Measurements from ENCODE around the gene FLVCR2. TPM values are rescaled to one million over a fixed set of nuclear protein-coding genes. Genes with fewer than 3 reads are reported as not detected.

The FLVCR2 gene
- total RNA-seq, 2 experiments from 2014 or later = 0.50 to 4.4 TPM

- POLR2A ChIA-PET = interaction anchor here (0.7 to 1.6 kb wide), 4 partner anchors 9 to 85 kb away, joined by 3 to 4 read pairs (median 3); no protein-coding TSS in a partner anchor
- peaks cover 68% of the 10 kb centered on the region for H3K4me1 Mint-ChIP-seq (ENCODE audit: low read depth)
- DNase-seq = no peak
- CTCF ChIA-PET = interaction anchor here (1.0 to 4.1 kb wide), 5 partner anchors 9 to 86 kb away, joined by 3 to 37 read pairs (median 10); partner anchors contain the start of gene FLVCR2
- peak overlapping the region; percentile 57 for H3K27ac Mint-ChIP-seq
- no peak for ATAC-seq
- no peaks in the 10 kb centered on the region for H3K9me3 Mint-ChIP-seq
- H3K4me3 Mint-ChIP-seq = no peak overlapping the region
- intact Hi-C loops (cut with micrococcal nuclease) = loop anchor here (10.0 kb wide), 1 partner anchor 263 kb away; no protein-coding TSS in a partner anchor
- H3K36me3 Mint-ChIP-seq (ENCODE audit: low read depth) = no peaks in the 10 kb centered on the region
- H3K27me3 Mint-ChIP-seq = peaks cover 2% of the 10 kb centered on the region
- TF ChIP-seq, protein P1, sequence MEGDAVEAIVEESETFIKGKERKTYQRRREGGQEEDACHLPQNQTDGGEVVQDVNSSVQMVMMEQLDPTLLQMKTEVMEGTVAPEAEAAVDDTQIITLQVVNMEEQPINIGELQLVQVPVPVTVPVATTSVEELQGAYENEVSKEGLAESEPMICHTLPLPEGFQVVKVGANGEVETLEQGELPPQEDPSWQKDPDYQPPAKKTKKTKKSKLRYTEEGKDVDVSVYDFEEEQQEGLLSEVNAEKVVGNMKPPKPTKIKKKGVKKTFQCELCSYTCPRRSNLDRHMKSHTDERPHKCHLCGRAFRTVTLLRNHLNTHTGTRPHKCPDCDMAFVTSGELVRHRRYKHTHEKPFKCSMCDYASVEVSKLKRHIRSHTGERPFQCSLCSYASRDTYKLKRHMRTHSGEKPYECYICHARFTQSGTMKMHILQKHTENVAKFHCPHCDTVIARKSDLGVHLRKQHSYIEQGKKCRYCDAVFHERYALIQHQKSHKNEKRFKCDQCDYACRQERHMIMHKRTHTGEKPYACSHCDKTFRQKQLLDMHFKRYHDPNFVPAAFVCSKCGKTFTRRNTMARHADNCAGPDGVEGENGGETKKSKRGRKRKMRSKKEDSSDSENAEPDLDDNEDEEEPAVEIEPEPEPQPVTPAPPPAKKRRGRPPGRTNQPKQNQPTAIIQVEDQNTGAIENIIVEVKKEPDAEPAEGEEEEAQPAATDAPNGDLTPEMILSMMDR (IDR thresholded peaks at IDR 0.05) = no peak
Observed at GRCh38 chr14:75568140-75568539, 10.3 kb upstream of the FLVCR2 start.

DNA sequence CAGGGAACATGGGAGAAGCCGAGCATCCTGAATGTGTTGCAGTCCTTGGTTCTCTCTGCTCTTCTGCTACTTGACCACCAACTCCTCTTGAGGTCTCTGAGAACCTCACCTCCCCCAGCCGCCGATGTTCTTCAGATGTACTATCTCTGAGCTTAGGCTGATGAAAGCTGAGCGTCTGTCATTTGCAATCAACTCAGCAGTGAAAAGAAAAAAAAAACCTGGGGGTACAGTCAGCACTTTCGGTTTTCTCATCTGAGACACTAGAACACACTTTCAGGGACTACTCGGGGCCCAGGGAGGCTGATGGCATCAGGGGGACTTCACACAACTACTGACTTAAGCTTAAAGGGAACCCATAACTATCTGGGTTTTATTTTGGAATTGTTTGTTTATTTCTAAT is 9.6 kb upstream of the FLVCR2 start:
- no peaks in the 10 kb centered on the region for H3K36me3 Mint-ChIP-seq (ENCODE audit: low read depth)
- intact Hi-C loops (cut with micrococcal nuclease) = loop anchor here (10.0 kb wide), 1 partner anchor 264 kb away; no protein-coding TSS in a partner anchor

GRCh38 chr14:75570797-75571196 is 7.6 kb upstream of the FLVCR2 start:
- ATAC-seq (no peak), DNase-seq (no peak)
- intact Hi-C loops (cut with micrococcal nuclease) = no loop called here
- TF ChIP-seq, protein P1 (IDR thresholded peaks at IDR 0.05) = no peak
- H3K9me3 Mint-ChIP-seq = no peaks in the 10 kb centered on the region
- H3K4me3 Mint-ChIP-seq = no peak overlapping the region
- peaks cover 56% of the 10 kb centered on the region for H3K4me1 Mint-ChIP-seq (ENCODE audit: low read depth)
- no peaks in the 10 kb centered on the region for H3K36me3 Mint-ChIP-seq (ENCODE audit: low read depth)
- no peak overlapping the region for H3K27ac Mint-ChIP-seq
- H3K27me3 Mint-ChIP-seq = peaks cover 2% of the 10 kb centered on the region
- CTCF ChIA-PET = interaction anchor here (1.7 to 12.0 kb wide), 3 partner anchors 10 to 84 kb away, joined by 4 to 281 read pairs (median 38); partner anchors contain the start of genes BATF, ERG28 and TTLL5
- POLR2A ChIA-PET = interaction anchor here (1.1 kb wide), 1 partner anchor 27 kb away, joined by 4 read pairs; no protein-coding TSS in a partner anchor

More for the DNA sequence above, 9.6 kb upstream of the FLVCR2 start:
- ChIA-PET POLR2A (interaction anchor here (0.7 to 1.2 kb wide), 3 partner anchors 10 to 85 kb away, joined by 3 read pairs; no protein-coding TSS in a partner anchor), CTCF (interaction anchor here (0.8 to 4.1 kb wide), 7 partner anchors 8 to 86 kb away, joined by 3 to 37 read pairs (median 3); partner anchors contain the start of gene FLVCR2)
- ATAC-seq (peak; percentile 11), DNase-seq (peak; percentile 49)
- Mint-ChIP-seq H3K27me3 (peaks cover 2% of the 10 kb centered on the region), H3K27ac (no peak overlapping the region), H3K9me3 (no peaks in the 10 kb centered on the region), H3K4me1 (ENCODE audit: low read depth) (peaks cover 67% of the 10 kb centered on the region), H3K4me3 (no peak overlapping the region)
- TF ChIP-seq, protein P1 (IDR thresholded peaks at IDR 0.05) = no peak

DNA sequence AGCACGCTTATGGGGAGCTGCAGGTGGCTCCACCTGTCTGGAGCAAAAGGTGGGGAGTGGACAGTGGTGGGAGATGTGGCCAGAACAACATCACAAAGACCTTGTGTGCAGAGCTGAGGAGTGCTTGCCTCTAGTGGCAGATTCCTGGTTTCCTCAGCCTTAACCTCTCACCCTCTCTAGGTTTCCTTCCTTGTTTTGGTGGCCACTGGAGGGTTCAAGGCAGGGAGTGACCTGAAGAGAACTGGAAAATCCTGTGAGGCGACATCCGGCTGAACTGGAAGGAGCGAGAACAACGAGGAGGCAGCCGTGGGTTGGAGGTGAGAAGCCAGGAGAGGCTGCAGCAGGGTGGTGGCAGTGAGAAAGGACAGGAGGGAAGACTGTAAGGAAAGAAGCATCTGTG is 6.3 kb upstream of the FLVCR2 start:
- CTCF ChIA-PET = interaction anchor here (1.7 to 12.0 kb wide), 4 partner anchors 11 to 83 kb away, joined by 4 to 281 read pairs (median 22); partner anchors contain the start of genes BATF, ERG28 and TTLL5
- H3K36me3 Mint-ChIP-seq (ENCODE audit: low read depth) = no peaks in the 10 kb centered on the region
- intact Hi-C loops (cut with micrococcal nuclease) = no loop called here
- ATAC-seq (no peak), DNase-seq (no peak)
- H3K9me3 Mint-ChIP-seq = no peaks in the 10 kb centered on the region
- peaks cover 43% of the 10 kb centered on the region for H3K4me1 Mint-ChIP-seq (ENCODE audit: low read depth)
- H3K27ac Mint-ChIP-seq = no peak overlapping the region
- TF ChIP-seq, protein P1 (IDR thresholded peaks at IDR 0.05) = no peak
- POLR2A ChIA-PET = no interaction called here
- H3K27me3 Mint-ChIP-seq = peaks cover 2% of the 10 kb centered on the region
- H3K4me3 Mint-ChIP-seq = no peak overlapping the region

GRCh38 chr14:75577090-75577489 is 1.3 kb upstream of the FLVCR2 start:
- ATAC-seq (no peak), DNase-seq (peak; percentile 38)
- H3K4me3 Mint-ChIP-seq = peak overlapping the region; percentile 77
- ChIA-PET CTCF (interaction anchor here (0.8 to 12.0 kb wide), 50 partner anchors 9 to 411 kb away, joined by 3 to 281 read pairs (median 5); partner anchors contain the start of genes ERG28, IFT43 and TTLL5), POLR2A (interaction anchor here (1.2 to 1.5 kb wide), 3 partner anchors 9 to 275 kb away, joined by 3 to 4 read pairs (median 3); no protein-coding TSS in a partner anchor)
- no peaks in the 10 kb centered on the region for H3K9me3 Mint-ChIP-seq
- intact Hi-C loops (cut with micrococcal nuclease) = loop anchor here (1.0 kb wide), 1 partner anchor 77 kb away; no protein-coding TSS in a partner anchor
- no peak overlapping the region for H3K27ac Mint-ChIP-seq
- TF ChIP-seq, protein P1 (IDR thresholded peaks at IDR 0.05) = no peak
- peaks cover 20% of the 10 kb centered on the region for H3K4me1 Mint-ChIP-seq (ENCODE audit: low read depth)
- H3K36me3 Mint-ChIP-seq (ENCODE audit: low read depth) = no peaks in the 10 kb centered on the region
- H3K27me3 Mint-ChIP-seq = peaks cover 4% of the 10 kb centered on the region
